Glomerular visceral epithelial cell (primary cell): ENCODE data around the gene FGR.
A peak's percentile ranks its signal among the peaks of the same experiment; 100 is the strongest.

Experiments used
- DNase-seq: peaks from one replicate; pipeline ENCODE4 v3.0.0-alpha.2; 2016; ENCODE audit errors: extremely low spot score

Gene FGR

GRCh38 chr1:27615346-27616192 is 19.4 kb downstream of the FGR start:
- DNase-seq, result no peak

GRCh38 chr1:27614625-27615344 is 20.2 kb downstream of the FGR start:
- no peak for DNase-seq

- DNase-seq, result no peak
Measured at GRCh38 chr1:27614043-27614624, 20.9 kb downstream of the FGR start.

GRCh38 chr1:27612718-27613117 is 22.3 kb downstream of the FGR start:
- DNase-seq, result no peak

- DNase-seq, result no peak
Measured at GRCh38 chr1:27611450-27611849, 23.5 kb downstream of the FGR start.

- DNase-seq, result no peak
Measured at GRCh38 chr1:27609618-27610240, 25.3 kb downstream of the FGR start.

GRCh38 chr1:27609210-27609555 is 25.8 kb downstream of the FGR start:
- DNase-seq, result no peak

- DNase-seq, result peak; percentile 45
Measured at GRCh38 chr1:27607239-27607804, 27.7 kb downstream of the FGR start.

GRCh38 chr1:27606708-27607238 is 28.2 kb downstream of the FGR start:
- peak; percentile 40 for DNase-seq

- DNase-seq, result peak; percentile 67
Measured at GRCh38 chr1:27605796-27606707, 28.9 kb downstream of the FGR start.

- DNase-seq, result no peak
Measured at GRCh38 chr1:27605300-27605766, 29.7 kb downstream of the FGR start.

GRCh38 chr1:27604579-27605299 is 30.2 kb downstream of the FGR start:
- DNase-seq, result no peak

GRCh38 chr1:27603681-27604578 is 31.1 kb downstream of the FGR start, which contains the start of gene AHDC1:
TSS of gene AHDC1 (minus strand) at chr1:27604144. CDS start at chr1:27552115, 52,029 bp downstream.
- peak; percentile 90 for DNase-seq

GRCh38 chr1:27603309-27603680 is 31.7 kb downstream of the FGR start:
- DNase-seq, result no peak

- no peak for DNase-seq
Measured at GRCh38 chr1:27602462-27603308, 32.3 kb downstream of the FGR start.

- DNase-seq, result peak; percentile 69
Measured at GRCh38 chr1:27601771-27602461, 33.1 kb downstream of the FGR start.

- DNase-seq, result no peak
Measured at GRCh38 chr1:27601321-27601770, 33.6 kb downstream of the FGR start.
